ENCODE data around the gene PPM1H.
A peak's percentile ranks its signal among the peaks of the same experiment; 100 is the strongest.

PPM1H gene

GRCh38 chr12:62789851-62790250, 145.1 kb downstream of the PPM1H start:
- DNase-seq, result peak; percentile 37

GRCh38 chr12:62787611-62788010, 147.3 kb downstream of the PPM1H start:
- DNase-seq, result peak; percentile 48

GRCh38 chr12:62787023-62787422, 147.9 kb downstream of the PPM1H start:
- DNase-seq, result peak; percentile 57

- DNase-seq, result peak; percentile 77
Observed at GRCh38 chr12:62785941-62786559, 148.9 kb downstream of the PPM1H start.

- no peak for DNase-seq
Observed at GRCh38 chr12:62784576-62784975, 150.4 kb downstream of the PPM1H start.

- peak; percentile 93 for DNase-seq
Observed at GRCh38 chr12:62783881-62784280, 151.1 kb downstream of the PPM1H start.

GRCh38 chr12:62781136-62781880, 153.6 kb downstream of the PPM1H start:
- DNase-seq, result no peak

- no peak for DNase-seq
Observed at GRCh38 chr12:62779488-62779887, 155.5 kb downstream of the PPM1H start.

- no peak for DNase-seq
Observed at GRCh38 chr12:62778187-62778586, 156.8 kb downstream of the PPM1H start.

- DNase-seq, result no peak
Observed at GRCh38 chr12:62776997-62777396, 158.0 kb downstream of the PPM1H start.

GRCh38 chr12:62776575-62776974, 158.4 kb downstream of the PPM1H start:
- no peak for DNase-seq

- peak; percentile 81 for DNase-seq
Observed at GRCh38 chr12:62774794-62775193, 160.2 kb downstream of the PPM1H start.

GRCh38 chr12:62772416-62772955, 162.5 kb downstream of the PPM1H start:
- DNase-seq, result no peak

- DNase-seq, result no peak
Observed at GRCh38 chr12:62771828-62772227, 163.1 kb downstream of the PPM1H start.

- DNase-seq, result no peak
Observed at GRCh38 chr12:62770381-62770780, 164.6 kb downstream of the PPM1H start.

GRCh38 chr12:62769076-62769619, 165.8 kb downstream of the PPM1H start:
- DNase-seq, result no peak

GRCh38 chr12:62767946-62768345, 167.0 kb downstream of the PPM1H start:
- DNase-seq, result no peak

GRCh38 chr12:62767496-62767895, 167.5 kb downstream of the PPM1H start:
- DNase-seq, result no peak

- DNase-seq, result no peak
Observed at GRCh38 chr12:62766496-62766895, 168.5 kb downstream of the PPM1H start.

- no peak for DNase-seq
Observed at GRCh38 chr12:62763861-62764645, 170.9 kb downstream of the PPM1H start.

- no peak for DNase-seq
Observed at GRCh38 chr12:62763312-62763711, 171.6 kb downstream of the PPM1H start.

- no peak for DNase-seq
Observed at GRCh38 chr12:62762645-62763044, 172.3 kb downstream of the PPM1H start.

GRCh38 chr12:62761658-62762057, 173.3 kb downstream of the PPM1H start:
- no peak for DNase-seq

Data from inflammatory macrophage treated with lipopolysaccharide for 4 hours (primary cell).